ENCODE measurements around the gene STT3B.

STT3B gene

DNA sequence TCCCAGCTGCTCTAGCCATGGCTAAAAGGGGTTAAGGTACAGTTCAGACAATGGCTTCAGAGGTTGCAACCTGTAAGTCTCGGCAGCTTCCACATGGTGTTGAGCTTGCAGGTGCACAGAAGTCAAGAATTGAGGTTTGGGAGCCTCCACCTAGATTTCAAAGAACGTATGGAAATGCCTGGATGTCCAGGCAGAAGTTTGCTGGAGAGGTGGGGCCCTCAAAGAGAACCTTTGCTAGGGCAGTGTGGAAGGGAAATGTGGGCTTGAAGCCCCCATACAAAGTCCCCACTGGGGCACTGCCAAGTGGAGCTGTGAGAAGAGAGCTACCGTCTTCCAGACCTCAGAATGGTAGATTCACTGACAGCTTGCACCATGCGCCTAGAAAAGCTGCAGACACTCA lies 73.7 kb downstream of the STT3B start:
- DNase-seq = peak in 1 of 4 experiments; percentile 2

DNA sequence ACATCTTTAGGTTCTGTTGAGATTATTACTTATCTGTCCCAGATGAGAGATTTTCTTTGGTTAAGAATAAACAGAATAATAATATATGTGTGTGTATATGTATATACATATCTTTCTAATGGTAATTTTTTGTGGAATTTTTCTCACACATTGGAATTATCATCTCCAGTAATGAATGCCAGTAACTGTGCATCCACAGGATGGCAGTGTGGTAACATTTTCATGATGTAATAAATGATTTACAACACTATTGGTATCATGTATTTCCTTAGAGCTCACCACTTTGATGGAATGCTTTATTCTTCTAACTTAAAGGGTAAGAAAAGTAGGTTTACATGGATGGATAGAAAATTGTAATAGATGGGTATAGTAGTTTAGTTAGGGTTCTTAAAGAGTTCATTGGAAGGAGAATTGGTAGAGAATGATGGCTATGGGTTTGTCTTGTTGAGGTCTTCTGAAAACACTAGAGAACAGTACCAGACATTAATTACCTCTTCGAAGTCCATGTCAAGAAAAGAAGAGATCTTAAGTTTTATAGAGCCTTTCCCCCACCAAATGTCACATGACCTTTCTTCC lies 78.1 kb downstream of the STT3B start:
- DNase-seq = peak; percentile 36 to 60 (median 52)

DNA sequence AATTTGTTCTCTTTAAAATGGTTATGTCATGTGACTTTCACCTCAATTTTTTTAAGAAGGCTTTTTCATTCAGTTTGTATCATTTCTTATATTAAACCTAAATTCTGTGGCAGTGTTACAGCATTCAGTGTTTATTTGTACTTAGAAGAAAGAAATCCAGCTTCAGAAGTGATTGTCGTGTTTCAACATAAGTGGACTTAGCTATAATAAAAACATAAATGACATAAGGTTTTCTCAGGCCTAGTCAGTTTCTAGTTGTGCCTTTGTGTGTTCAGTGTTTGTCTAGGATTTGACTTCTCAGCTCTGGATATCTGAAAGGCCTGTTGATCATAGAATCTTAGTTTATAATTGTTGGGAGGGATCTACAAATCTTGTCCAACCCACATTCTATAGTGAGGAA lies 80.5 kb downstream of the STT3B start:
- no peak for DNase-seq

DNA sequence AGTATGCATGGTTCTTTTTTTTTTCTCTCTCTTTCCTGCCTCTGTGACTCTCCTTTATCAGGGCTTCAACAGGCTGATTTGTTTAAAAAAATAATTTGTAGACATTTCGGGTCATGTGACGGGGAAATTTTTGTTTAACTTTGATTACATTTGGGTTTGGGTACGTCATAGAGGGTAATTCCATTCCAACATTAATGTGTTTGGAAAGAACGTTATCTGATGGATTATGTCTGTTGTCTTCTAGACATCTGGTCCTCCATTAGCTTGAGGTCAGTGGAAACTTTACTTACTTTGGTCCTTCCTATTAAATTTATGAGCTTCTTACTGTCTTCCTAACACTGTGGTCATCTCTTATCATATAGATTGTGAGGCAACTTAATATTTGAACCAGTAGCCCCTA lies 80.9 kb downstream of the STT3B start:
- no peak for DNase-seq

DNA sequence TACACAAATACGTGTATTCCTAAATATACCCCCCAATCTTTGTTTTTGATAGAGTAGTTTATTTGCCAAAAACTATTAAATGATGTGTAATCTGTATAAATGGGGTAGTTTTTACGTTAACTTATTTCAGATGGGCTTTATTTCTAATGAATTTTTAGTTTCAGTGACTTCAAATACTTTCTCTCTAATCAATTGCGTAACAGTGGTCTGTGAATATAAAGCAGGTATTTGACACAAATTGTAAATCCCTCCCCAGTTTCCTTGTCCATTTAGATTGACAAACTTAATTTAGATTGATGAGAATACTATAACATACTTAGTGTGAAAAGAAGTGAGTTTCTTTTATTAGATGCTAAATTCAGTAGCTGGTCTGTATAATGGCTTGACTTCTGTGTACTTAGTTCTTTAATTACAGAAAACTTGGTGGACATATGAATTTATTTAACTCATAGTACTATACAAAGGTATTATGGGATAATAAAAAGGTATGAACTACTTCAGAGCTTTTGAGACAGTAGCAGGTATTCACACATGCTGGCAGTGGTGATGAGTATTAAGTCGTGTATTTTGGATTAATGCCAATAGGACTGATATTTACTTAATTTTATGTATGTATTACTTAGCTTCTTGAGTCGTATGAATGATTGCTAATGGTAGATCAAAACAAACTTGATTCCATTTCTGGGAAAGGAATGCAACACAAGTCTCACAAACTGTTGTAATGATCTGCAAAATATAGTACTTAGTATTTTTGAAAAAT lies 81.6 kb downstream of the STT3B start:
- DNase-seq = no peak

DNA sequence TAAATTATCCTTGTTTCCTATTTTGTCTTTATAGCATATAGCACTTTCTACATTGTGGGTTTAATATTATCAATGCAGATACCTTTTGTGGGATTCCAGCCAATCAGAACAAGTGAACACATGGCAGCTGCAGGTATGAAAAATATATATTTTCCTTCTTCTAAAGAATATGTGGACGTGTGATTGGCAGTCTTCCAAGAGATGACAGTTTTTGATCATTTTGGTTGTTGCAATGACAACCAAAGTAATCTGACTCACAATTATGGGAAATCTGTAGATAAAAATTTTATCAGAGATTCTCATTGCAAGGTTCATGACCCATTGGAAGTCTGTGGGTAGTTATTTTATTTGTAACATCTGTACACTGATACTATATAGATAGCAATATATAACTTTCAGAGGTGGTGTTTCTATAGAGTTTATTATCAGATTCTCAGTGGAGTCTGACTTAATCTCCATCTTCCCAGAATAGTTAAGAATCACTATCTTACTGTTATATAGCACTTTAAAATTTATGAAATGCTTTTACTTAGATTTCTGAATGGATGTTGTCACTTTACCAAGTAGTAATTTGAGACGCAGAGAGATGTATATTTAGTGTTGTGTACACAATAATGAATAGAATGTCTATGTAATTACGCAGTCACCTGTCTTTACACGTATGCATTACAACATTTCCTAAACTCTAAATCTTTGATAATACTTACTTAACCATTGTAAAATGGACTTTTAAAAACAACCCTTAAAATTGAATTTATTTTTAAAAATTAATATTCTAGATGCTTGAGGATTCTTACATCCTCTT lies 82.5 kb downstream of the STT3B start:
- DNase-seq = no peak

DNA sequence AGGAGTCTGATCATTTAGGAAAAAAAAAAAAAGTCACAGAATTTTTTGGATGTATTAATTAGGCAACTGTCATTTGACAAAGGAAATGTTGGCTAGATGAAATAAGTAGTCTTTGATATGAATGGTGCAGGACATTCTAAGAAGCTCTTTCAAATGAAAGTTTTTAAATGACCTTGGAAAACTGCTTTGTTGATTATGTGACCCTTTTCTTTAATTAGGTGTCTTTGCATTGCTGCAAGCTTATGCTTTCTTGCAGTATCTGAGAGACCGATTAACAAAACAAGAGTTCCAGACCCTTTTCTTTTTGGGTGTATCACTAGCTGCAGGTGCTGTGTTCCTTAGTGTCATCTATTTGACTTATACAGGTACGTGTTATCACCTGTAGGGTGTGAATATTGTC lies 84.0 kb downstream of the STT3B start:
- no peak for DNase-seq

DNA sequence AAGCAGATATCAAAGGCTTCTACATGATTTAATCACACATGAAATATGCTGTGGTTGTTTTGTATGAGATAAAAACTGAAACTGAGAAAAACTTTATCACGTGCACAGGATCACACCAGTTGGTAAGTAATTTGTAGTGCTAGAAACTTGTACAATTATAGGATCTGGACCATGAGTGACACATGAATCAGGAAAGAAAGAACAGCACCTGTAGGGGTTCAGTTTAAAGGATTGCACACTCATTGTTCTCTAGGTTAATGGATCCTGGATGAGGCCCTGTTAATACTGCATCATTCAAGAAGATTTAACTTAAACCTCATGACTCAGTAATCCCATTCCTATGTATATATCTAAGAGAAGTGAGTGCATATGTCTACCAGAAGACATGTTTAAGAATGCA lies 87.9 kb downstream of the STT3B start:
- no peak for DNase-seq

DNA sequence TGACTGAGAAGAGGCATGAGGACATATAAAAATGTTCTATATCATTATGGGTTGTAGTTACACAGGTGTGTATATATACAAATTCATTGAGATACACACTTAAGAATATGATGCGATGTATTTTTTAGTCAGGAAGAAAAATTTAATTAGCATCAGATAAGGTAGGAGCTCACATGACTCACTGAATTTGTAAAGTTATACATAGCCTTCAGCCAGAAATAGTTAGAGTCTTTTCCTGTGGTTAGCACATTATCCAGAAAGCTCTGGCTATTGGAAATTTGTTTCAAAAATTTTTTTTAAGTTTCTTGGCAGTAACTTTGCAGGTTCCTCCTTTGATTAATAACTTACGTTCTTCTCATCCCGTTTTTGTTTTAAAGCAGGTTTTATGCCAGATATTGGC lies 88.6 kb downstream of the STT3B start:
- no peak for DNase-seq

DNA sequence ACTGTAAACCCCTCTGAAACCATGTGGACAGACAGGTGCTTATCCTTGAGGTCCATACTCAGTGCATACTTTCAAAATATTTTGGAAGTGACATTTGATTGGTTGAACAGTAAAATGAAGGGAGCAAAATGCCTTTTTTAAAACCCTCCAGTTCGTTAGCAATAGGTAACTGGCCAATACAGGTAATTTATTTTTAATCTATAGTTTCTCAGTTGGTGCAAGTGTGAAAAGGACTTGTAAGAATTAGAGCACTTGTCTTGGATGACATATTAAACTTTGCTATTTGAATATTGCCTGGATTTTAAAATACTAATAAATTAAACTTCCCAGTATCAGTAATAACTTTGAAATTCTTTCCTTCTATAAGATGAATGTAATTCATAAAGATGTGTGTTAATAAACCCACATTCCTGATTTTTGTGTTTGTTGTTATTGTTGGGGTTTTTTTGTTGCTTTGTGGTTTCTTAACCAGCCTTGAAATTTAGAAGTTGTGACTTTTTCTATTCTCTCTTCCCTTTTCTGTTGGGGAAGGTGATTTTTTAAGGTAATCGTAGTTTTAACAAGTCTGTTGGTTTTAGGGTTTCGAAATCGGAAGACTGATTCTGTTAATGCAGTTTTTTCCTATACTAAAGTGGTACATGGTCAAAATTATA lies 90.0 kb downstream of the STT3B start:
- DNase-seq = no peak

DNA sequence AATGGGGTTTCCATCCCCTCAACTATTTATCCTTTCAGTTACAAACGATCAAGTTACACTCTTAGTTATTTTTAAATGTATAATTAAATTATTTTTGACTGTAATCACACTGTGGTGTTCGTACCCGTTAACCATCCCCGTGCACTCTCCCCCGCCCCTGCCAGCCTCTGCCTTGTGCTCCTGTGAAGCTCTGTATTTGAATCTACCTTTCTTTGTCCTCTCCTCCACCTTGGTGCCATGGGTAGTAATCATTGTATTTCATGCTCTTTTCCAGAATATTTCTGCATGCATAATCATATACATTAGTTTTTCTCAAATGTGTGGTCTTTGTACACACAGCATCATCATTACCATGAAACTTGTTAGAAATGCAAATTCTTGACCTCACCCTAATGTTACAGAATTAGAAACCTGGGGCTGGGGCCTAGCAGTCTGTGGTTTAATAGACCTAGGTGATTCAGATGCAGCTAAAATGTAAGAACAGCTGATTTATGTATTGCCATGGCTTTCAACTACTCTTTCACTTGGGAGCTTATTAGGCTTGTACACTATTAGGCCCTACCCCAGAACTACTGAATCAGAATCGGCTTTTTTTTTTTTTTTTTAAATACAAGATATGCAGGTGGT lies 91.5 kb downstream of the STT3B start:
- DNase-seq = no peak

DNA sequence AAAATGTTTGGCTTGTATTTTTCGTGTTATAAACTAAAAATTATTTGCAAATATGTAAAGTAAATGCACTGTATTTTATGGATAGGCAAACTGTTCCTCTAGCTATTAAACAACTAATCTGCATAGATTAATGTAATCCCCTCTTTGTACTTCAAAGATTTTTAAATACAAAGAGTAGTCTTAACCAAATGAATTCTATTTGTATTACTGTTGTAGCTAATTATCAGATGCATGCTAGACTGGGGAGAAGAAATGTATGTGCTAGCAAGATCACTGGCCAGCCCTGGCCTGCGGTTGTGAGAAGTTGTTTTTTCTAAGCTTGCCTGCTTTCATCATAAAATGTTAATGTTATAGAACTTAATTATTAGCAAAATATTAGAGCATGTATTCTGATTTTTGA lies 92.6 kb downstream of the STT3B start:
- DNase-seq = no peak

DNA sequence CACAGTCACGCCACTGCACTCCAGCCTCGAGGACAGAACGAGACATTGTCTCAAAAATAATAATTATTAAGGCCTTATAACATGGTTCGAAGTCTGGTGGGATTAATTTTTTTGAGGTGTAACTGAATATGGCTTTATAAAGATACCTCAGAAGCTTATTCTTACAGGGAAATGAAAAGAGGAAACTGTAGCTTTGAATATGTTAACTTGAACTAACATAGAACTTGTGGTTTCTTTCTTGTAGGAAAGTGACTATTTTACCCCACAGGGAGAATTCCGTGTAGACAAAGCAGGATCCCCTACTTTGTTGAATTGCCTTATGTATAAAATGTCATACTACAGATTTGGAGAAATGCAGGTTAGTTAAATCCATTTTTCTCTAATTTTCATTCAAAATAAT lies 96.3 kb downstream of the STT3B start:
- DNase-seq = peak; percentile 5 to 58 (median 32)

DNA sequence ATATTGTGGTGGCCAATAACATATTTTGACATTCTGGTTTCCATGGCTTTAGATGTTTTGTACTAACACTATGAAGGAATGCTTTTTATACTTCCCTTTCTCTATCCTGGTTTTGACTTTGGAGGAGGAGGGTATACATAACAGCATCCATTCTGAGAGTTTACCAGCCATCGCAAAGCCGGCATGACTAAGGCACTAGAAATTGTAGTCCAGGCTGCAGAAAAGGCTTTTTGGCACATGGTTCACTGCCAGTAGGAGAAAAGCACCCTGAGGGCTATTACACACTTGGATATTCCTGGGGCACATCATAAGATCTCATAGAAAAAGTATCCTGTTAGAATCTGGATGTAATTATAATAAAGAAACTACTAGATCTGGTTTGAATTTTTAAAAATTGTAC lies 101.8 kb downstream of the STT3B start:
- DNase-seq = no peak

DNA sequence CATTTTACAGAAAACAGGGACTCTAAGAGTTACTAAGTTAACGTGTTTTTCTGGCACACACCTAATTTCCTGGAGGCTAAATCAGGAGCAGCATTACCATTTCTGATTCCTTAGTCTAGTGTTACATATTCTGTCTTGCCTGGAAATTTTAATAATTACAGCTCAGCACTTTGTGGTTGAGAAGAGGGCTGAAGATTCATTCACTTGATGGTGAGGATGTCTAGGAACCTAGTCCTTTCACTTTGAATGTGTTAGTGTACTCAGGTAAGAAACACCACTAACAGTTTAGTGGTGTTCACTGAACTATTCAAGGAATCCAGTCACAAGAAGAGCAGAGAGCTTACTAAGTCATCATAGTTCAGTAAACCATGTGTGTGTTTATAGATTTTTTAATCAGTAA lies 102.8 kb downstream of the STT3B start:
- no peak for DNase-seq

DNA sequence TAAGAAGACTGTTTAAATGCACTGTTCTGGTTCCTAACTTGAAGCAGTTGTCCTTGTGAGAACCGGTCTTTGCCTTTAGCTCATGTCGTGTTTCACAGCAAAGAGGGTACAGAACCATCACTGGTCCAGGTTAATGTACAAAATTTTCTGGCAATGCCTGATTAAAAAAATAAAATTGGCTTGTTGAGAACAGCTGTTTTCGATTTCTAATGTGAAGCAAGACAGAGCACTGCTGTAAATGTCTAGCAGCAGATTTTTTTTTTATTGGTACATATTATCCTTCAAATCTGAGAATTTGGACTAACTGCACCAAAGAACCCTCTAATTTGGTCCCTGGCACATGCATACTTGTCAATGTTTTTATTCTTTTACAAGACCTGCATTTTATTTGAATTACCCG lies 103.3 kb downstream of the STT3B start:
- DNase-seq = no peak

DNA sequence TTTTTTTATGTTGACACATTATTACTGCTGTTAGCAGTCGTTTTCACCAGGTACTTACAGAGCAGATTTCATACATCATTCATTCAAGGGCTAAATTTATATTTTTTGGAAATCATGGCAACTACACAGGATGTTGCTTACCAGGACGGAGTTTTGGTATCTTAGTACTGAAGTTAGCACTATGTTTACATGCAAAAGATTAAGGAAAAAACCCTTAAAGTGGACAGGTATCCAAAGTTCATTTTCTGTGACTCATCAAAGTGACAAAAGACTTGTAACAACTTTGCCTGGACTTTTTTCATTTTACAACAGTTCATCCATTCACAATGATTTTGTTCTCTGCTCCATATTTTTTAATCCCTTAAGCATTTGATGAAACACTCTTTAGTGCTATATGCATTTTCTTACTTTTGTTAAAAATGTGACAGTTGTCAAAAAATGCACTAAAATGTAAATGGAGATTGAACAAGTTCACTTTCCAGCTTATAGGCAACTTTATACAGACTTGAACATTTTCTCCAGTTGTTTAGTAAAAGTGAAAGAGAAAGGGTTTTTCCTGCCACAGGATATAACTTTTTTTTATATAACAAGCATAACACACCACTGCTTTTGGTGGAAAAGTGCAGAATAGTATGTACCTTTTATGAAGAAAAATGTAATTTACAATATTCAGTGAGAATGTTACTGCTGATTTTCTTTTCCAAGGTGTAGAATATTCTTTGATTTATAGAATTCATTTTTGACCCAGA lies 104.1 kb downstream of the STT3B start:
- DNase-seq = no peak

DNA sequence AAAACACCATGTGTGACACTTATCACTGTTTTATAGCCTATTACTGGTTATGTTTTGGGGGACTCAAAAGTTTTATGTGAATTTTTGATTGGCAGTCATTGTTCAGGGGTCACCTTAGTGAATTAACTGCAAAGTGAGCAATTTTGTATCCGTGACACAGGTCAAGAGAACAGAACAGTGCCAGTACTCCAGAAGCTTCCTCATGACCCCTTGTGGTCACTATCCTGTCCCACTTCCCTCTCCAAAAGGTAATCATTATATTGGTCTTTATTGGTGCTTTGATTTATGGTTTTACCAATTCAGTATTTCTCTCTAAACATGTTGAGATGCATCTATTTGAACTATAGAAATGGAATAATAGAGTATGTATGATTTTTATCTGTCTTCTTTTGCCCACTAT lies 107.1 kb downstream of the STT3B start:
- DNase-seq = no peak

DNA sequence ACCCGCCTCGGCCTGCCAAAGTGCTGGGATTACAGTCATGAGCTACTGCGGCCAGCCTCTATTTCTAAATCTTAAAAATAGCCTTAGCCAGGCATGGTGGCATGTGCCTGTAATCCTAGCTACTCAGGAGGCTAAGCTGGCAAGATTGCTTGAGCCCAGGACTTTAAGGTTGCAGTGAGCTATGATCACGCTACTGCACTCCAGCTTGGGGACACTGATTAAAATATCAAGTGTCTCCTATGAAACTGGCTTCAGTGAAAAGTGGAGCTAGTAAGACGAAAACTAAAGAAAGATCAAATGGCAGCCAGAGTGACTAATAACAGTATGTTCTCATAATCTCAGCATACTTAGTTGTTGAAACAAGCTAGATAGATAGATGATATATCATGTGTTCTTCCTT lies 112.5 kb downstream of the STT3B start:
- no peak for DNase-seq

DNA sequence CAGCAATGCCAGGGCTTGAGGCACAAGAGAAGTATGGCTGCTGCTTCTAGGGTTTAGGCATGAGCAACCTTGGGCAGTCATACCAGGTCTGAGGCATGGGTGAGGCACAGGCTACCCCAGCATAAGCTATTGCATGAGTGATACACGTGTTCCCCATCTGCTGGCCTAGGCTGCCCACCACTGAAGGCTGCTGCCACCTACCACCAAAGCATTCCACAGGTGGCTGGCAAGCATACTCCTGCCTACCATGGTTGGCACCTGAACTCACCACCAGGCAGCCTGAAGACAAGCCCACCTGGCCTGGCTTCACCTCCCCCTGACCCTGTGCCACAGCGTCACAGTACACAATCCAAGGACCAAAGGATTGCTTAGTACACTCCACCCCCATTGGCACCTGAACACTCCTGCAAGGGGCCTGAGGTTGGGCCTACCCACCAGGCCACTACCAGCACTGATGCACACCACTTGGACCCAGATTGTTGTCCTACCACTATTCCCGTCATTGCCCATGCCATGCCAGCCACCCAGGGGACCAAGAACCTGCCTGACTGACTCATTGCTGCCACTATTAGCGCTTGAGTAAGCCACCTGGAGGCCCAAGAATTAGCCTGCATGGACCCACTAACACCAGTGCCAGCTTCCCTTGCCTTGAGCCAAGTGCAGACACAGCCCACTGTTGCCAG lies 115.7 kb downstream of the STT3B start:
- no peak for DNase-seq

DNA sequence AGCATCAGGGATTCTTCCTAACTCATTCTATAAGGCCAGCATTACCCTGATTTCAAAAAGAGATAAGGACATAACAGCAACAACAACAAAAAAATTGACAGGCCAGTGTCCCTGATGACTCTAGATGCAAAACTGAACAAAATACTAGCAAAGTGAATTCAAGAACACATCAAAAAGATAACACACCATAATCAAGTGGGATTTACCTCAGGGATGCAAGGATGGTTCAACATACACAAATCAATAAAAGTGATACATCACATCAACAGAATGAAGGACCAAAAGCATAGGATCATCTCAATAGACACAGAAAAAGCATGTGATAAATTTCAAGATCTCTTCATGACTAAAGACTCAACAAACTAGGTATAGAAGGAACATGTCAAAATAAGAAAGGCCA lies 119.6 kb downstream of the STT3B start:
- no peak for DNase-seq

DNA sequence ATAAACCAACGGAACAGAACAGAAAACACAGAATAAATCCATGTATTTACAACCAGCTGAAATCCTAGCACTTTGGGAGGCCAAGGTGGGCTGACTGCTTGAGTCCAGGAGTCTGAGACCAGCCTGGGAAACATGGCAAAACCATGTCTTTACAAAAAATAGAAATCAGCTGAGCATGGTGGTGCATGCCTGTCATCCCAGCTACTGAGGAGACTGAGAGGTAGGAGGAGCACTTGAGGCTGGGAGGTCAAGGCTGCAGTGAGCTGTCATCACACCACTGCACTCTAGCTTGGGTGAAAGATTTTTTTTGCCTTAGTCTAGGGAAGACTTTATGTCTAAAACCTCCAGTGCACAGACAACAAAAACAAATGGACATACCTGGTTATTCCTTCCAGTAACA lies 120.7 kb downstream of the STT3B start:
- DNase-seq = no peak

All from suppressor macrophage (primary cell).